Caco-2 (cell line): ENCODE data around the gene GTPBP1. TPM values are rescaled to one million over a fixed set of nuclear protein-coding genes. Genes with fewer than 3 reads are reported as not detected.

Experiments used
- BruUV-seq: library from RNA; stranded (reverse); fragments of 400-500 nt; replicated peaks from 2 replicates; lab custom pipeline; 2021; lab: Mats Ljungman, UMichigan
- CTCF ChIA-PET: fragments of 300-600 bp; sonication (Branson Sonifier 250); formaldehyde crosslinking; loops from one replicate; lab custom pipeline; 2022; ENCODE audit warnings: antibody characterized with exemption; lab: Charles Lee
- POLR2A ChIA-PET: fragments of 300-600 bp; sonication (Branson Sonifier 250); formaldehyde crosslinking; loops from one replicate; lab custom pipeline; 2022; ENCODE audit warnings: antibody characterized with exemption; lab: Charles Lee
- DNase-seq, 2 experiments: peaks; one replicate each; pipeline versions ENCODE4 v3.0.0 to v3.0.0-alpha.2; 2020 to 2022
- H3K27me3 ChIP-seq: replicated peaks from 2 replicates; pipeline ENCODE4 v1.6.0; 2011; ENCODE audit warnings: low read length; ENCODE audit not compliant: control insufficient read depth, insufficient read depth
- H3K36me3 ChIP-seq: 2 replicates; pipeline ENCODE4 v1.5.1; 2011; ENCODE audit warnings: low read length; ENCODE audit not compliant: control insufficient read depth, insufficient read depth
- H3K4me1 ChIP-seq: fragments of 250-450 bp; sonication (Bioruptor Pico); 2 replicates; pipeline ENCODE4 v1.5.1; 2020; ENCODE audit warnings: mild to moderate bottlenecking
- H3K4me3 ChIP-seq: 2 replicates; pipeline ENCODE4 v1.5.1; 2011; ENCODE audit warnings: low read depth, mild to moderate bottlenecking, control low read depth, low read length
- H3K9me3 ChIP-seq: fragments of 250-450 bp; sonication (Bioruptor Pico); 2 replicates; pipeline ENCODE4 v1.5.1; 2020; ENCODE audit warnings: mild to moderate bottlenecking, moderate library complexity
- H3K27ac Mint-ChIP-seq: one replicate; pipeline ENCODE4 v1.8.0; 2022; ENCODE audit warnings: mixed read lengths; ENCODE audit not compliant: unreplicated experiment
- H3K27me3 Mint-ChIP-seq: one replicate; pipeline ENCODE4 v1.8.0; 2022; ENCODE audit warnings: mixed read lengths; ENCODE audit not compliant: insufficient read depth, unreplicated experiment
- H3K36me3 Mint-ChIP-seq: one replicate; pipeline ENCODE4 v1.8.0; 2022; ENCODE audit warnings: mild to moderate bottlenecking, mixed read lengths; ENCODE audit not compliant: insufficient read depth, unreplicated experiment
- H3K4me1 Mint-ChIP-seq: one replicate; pipeline ENCODE4 v1.8.0; 2022; ENCODE audit warnings: low read depth, mixed read lengths; ENCODE audit not compliant: unreplicated experiment
- H3K4me3 Mint-ChIP-seq: one replicate; pipeline ENCODE4 v1.8.0; 2022; ENCODE audit warnings: mild to moderate bottlenecking, moderate library complexity, mixed read lengths; ENCODE audit not compliant: unreplicated experiment
- H3K9me3 Mint-ChIP-seq: one replicate; pipeline ENCODE4 v1.8.0; 2022; ENCODE audit warnings: mixed read lengths; ENCODE audit not compliant: unreplicated experiment
- intact Hi-C: fragments of 100-400 bp; cut with micrococcal nuclease; formaldehyde crosslinking; loops from one replicate; pipeline ENCODE4 v1.10.0; 2022; ENCODE audit not compliant: unreplicated experiment
- total RNA-seq: library from RNA; stranded (reverse); gene quantifications from 2 replicates; pipeline ENCODE4 v1.2.3, GENCODE V29; 2022
- TF ChIP-seq, protein P1 (sequence below), 2 experiments: fragments of 200-600 bp in 1 of 2; IDR thresholded peaks; 1 replicate in 1 of 2; 2 replicates in 1 of 2; pipeline versions ENCODE4 v1.5.1 to v1.8.0; 2011 to 2022; ENCODE audit warnings: antibody characterized with exemption in 1 of 2, control low read depth in 1 of 2, inconsistent platforms in 1 of 2, low read depth in 1 of 2, low read length in 1 of 2, mild to moderate bottlenecking in 1 of 2, moderate library complexity in 1 of 2; ENCODE audit not compliant: insufficient read depth in 1 of 2, severe bottlenecking in 1 of 2, unreplicated experiment in 1 of 2

The GTPBP1 gene
- total RNA-seq, 1 experiment from 2014 or later, result 47.2 TPM

DNA sequence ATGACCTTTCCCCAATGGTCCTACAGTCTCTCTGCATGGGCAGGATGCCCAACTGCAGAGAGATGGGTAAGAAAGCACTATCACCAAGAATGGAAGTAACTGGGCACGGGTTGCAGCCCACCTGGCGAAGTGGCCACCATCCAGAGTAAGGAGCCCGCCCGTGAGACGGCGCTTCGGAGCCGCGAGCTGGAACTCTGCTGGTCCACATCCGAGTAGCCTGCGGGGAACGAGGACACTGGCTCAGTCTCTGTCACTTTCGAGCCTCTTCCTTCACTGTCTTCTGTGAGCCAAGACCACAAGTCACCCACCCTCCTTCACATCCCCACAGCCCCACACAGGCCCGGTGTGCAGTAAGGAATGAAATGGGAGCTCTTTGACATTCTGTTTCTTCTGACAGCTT lies 44.4 kb downstream of the GTPBP1 start:
- ChIA-PET POLR2A (no interaction called here), CTCF (no interaction called here)
- TF ChIP-seq, protein P1, sequence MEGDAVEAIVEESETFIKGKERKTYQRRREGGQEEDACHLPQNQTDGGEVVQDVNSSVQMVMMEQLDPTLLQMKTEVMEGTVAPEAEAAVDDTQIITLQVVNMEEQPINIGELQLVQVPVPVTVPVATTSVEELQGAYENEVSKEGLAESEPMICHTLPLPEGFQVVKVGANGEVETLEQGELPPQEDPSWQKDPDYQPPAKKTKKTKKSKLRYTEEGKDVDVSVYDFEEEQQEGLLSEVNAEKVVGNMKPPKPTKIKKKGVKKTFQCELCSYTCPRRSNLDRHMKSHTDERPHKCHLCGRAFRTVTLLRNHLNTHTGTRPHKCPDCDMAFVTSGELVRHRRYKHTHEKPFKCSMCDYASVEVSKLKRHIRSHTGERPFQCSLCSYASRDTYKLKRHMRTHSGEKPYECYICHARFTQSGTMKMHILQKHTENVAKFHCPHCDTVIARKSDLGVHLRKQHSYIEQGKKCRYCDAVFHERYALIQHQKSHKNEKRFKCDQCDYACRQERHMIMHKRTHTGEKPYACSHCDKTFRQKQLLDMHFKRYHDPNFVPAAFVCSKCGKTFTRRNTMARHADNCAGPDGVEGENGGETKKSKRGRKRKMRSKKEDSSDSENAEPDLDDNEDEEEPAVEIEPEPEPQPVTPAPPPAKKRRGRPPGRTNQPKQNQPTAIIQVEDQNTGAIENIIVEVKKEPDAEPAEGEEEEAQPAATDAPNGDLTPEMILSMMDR (IDR thresholded peaks at IDR 0.05; ENCODE audit: insufficient read depth in 1 of 2, low read depth in 1 of 2, low read length in 1 of 2, severe bottlenecking in 1 of 2, unreplicated experiment in 1 of 2), result no peak
- Mint-ChIP-seq H3K4me3 (no peak overlapping the region), H3K9me3 (no peaks in the 10 kb centered on the region), H3K27me3 (no peaks in the 10 kb centered on the region), H3K36me3 (peaks cover 41% of the 10 kb centered on the region), H3K4me1 (peaks cover 11% of the 10 kb centered on the region), H3K27ac (no peak overlapping the region)
- Histone ChIP-seq H3K27me3 (no peaks in the 10 kb centered on the region), H3K4me3 (no peak overlapping the region), H3K9me3 (no peaks in the 10 kb centered on the region), H3K36me3 (peaks cover 2% of the 10 kb centered on the region), H3K4me1 (peaks cover 14% of the 10 kb centered on the region)
- intact Hi-C loops, result no loop called here
- no peak for DNase-seq
- BruUV-seq, result no TSS peak

DNA sequence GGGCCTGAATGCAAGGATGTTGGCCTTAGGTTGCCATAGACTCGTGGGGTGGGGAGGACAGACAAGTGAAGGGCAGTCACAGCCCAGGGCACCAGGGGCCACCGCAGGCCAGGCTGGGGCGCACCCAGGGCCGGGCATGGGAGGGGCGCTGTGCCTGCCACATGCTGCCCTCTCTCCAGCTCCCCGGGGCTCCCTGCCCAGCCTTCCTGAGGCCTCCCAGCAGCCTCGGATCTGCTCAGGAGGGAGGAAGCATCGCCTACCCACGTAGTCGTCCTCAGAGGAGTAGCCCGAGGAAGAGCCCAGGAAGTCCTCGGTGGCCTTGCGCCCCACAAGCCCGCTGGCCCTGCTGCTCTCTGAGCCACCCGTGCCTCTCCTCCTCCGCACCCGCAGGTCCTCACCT lies 44.9 kb downstream of the GTPBP1 start:
- CTCF ChIA-PET, result no interaction called here
- POLR2A ChIA-PET, result no interaction called here
- BruUV-seq, result no TSS peak
- H3K27me3 ChIP-seq, result no peaks in the 10 kb centered on the region
- no peaks in the 10 kb centered on the region for H3K27me3 Mint-ChIP-seq
- H3K4me3 ChIP-seq, result no peak overlapping the region
- intact Hi-C loops, result no loop called here
- peaks cover 16% of the 10 kb centered on the region for H3K4me1 ChIP-seq
- peaks cover 44% of the 10 kb centered on the region for H3K36me3 Mint-ChIP-seq
- TF ChIP-seq, protein P1 (IDR thresholded peaks at IDR 0.05; ENCODE audit: insufficient read depth in 1 of 2, low read depth in 1 of 2, low read length in 1 of 2, severe bottlenecking in 1 of 2, unreplicated experiment in 1 of 2), result no peak
- peaks cover 2% of the 10 kb centered on the region for H3K36me3 ChIP-seq
- H3K27ac Mint-ChIP-seq, result no peak overlapping the region
- no peak for DNase-seq
- no peak overlapping the region for H3K4me3 Mint-ChIP-seq
- no peaks in the 10 kb centered on the region for H3K9me3 Mint-ChIP-seq
- peaks cover 13% of the 10 kb centered on the region for H3K4me1 Mint-ChIP-seq
- no peaks in the 10 kb centered on the region for H3K9me3 ChIP-seq

DNA sequence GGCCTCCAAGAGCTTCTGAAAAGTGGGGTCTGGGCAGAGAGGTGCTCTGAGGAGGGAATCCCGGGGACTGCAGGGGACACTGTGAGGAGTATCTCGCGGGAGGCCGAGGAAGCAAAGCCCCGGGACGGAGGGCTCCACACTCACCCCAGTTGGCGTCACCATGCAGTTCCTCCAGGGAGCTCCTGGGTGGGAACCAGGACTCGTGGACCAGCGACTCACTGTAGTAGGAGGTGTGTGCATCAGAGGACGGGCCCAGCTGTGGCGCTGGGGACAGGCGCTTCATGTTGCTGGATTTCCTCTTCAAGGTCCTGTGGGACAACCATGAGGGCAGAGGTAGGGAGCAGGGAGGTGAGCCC lies 45.3 kb downstream of the GTPBP1 start:
- intact Hi-C loops, result no loop called here

More for the DNA sequence above, 45.3 kb downstream of the GTPBP1 start:
- H3K4me1 Mint-ChIP-seq, result peaks cover 13% of the 10 kb centered on the region
- BruUV-seq, result no TSS peak
- H3K27ac Mint-ChIP-seq, result no peak overlapping the region
- ChIA-PET CTCF (no interaction called here), POLR2A (no interaction called here)
- H3K27me3 ChIP-seq, result no peaks in the 10 kb centered on the region
- no peaks in the 10 kb centered on the region for H3K9me3 Mint-ChIP-seq
- H3K27me3 Mint-ChIP-seq, result no peaks in the 10 kb centered on the region
- peaks cover 16% of the 10 kb centered on the region for H3K4me1 ChIP-seq
- H3K9me3 ChIP-seq, result no peaks in the 10 kb centered on the region
- H3K4me3 ChIP-seq, result no peak overlapping the region
- H3K36me3 ChIP-seq, result peaks cover 2% of the 10 kb centered on the region
- no peak for DNase-seq
- H3K36me3 Mint-ChIP-seq, result peaks cover 44% of the 10 kb centered on the region
- H3K4me3 Mint-ChIP-seq, result no peak overlapping the region
- TF ChIP-seq, protein P1 (IDR thresholded peaks at IDR 0.05; ENCODE audit: insufficient read depth in 1 of 2, low read depth in 1 of 2, low read length in 1 of 2, severe bottlenecking in 1 of 2, unreplicated experiment in 1 of 2), result no peak
